ENCODE measurements around the gene NEK9. TPM values are rescaled to one million over a fixed set of nuclear protein-coding genes. Genes with fewer than 3 reads are reported as not detected.

NEK9 gene
- total RNA-seq (2014; rRNA removed; shearing (Covaris generic)) (31.1 and 37.3 TPM in 2 replicates), polyA plus RNA-seq (2016; fragmentation: Nextera tagmentation; extraction: Ambion mirVana) (13.9 and 16.3 TPM in 2 replicates)
- long read RNA-seq, partial matches to known transcripts: 1 of 8 reads
- long read RNA-seq, other reads (novel, unspliced or antisense): 6 of 8 reads

GRCh38 chr14:75126679-75127473, at the start of gene NEK9:
Gene NEK9 (minus strand): TSS chr14:75127048. CDS start chr14:75126921, 127 bp downstream.
- Histone ChIP-seq H4K20me1 (replicated peaks; ENCODE audit: insufficient read depth) (no peaks in the 10 kb centered on the region; the same call in 1 of the 2 replicates), H3K9me2 (ENCODE audit: insufficient read depth) (no peaks in the 10 kb centered on the region), H3K4me1 (ENCODE audit: insufficient read depth) (peaks cover 15% of the 10 kb centered on the region), H3F3A (replicated peaks; ENCODE audit: low read depth) (no peaks in the 10 kb centered on the region), H3K4me3 (peak within 1 kb of the TSS; percentile 81), H2AFZ (peak within 1 kb of the TSS; percentile 93), H3K27me3 (ENCODE audit: insufficient read depth) (no peaks in the 10 kb centered on the region), H3K4me2 (peak within 1 kb of the TSS; percentile 80), H3K27ac (ENCODE audit: low read depth) (peak within 1 kb of the TSS; percentile 94), H3K79me2 (replicated peaks; ENCODE audit: insufficient read depth) (peaks cover 10% of the 10 kb centered on the region), H3K36me3 (ENCODE audit: insufficient read depth) (no peaks in the 10 kb centered on the region)
- no peak for TF ChIP-seq ZNF462 (CRISPR knock-in tag; IDR thresholded peaks at IDR 0.05)
- TF ChIP-seq REST (IDR thresholded peaks at IDR 0.05; ENCODE audit: unreplicated experiment): no peak
- TF ChIP-seq EZH2 (IDR thresholded peaks at IDR 0.05; ENCODE audit: low read depth, unreplicated experiment): no peak
- TF ChIP-seq CTCF (conservative IDR thresholded peaks at IDR 0.05; ENCODE audit: low read depth in 2 of 2): no peak
- no peak for TF ChIP-seq CREB1 (CRISPR knock-in tag; IDR thresholded peaks at IDR 0.05; ENCODE audit: low read depth)
- no peak for TF ChIP-seq NANOG (IDR thresholded peaks at IDR 0.05; ENCODE audit: borderline replicate concordance)
- peak; percentile 7; the same call in 1 of the 2 replicates for TF ChIP-seq ZNF114 (CRISPR knock-in tag; IDR thresholded peaks at IDR 0.05)
- TF ChIP-seq ZNF331 (CRISPR knock-in tag; IDR thresholded peaks at IDR 0.05; ENCODE audit: low read depth): no peak
- no peak for TF ChIP-seq STAT1 (IDR thresholded peaks at IDR 0.05; ENCODE audit: unreplicated experiment)
- no peak for TF ChIP-seq EZH2phosphoT487 (IDR thresholded peaks at IDR 0.05; ENCODE audit: unreplicated experiment)
- peak; percentile 81 for TF ChIP-seq ETS1 (IDR thresholded peaks at IDR 0.05)
- TF ChIP-seq POLR2AphosphoS5 (IDR thresholded peaks at IDR 0.05; ENCODE audit: low read depth): peak; percentile 97
- no peak for TF ChIP-seq JUNB (IDR thresholded peaks at IDR 0.05; ENCODE audit: unreplicated experiment)
- Mint-ChIP-seq H3K27ac (peak within 1 kb of the TSS; percentile 98), H3K4me3 (peak within 1 kb of the TSS; percentile 96), H3K9me3 (no peaks in the 10 kb centered on the region; the same call in 2 of the 3 replicates), H3K4me1 (peaks cover 19% of the 10 kb centered on the region), H3K27me3 (ENCODE audit: insufficient read depth, low read depth, poor library complexity) (peaks cover 5% of the 10 kb centered on the region), H3K36me3 (ENCODE audit: low read depth) (peaks cover 2% of the 10 kb centered on the region)
- peak; percentile 96 for ATAC-seq
- DNase-seq (ENCODE audit: low spot score): peak; percentile 92
